ENCODE measurements around the gene AARSD1.
A peak's percentile ranks its signal among the peaks of the same experiment; 100 is the strongest.
"Not testable (repeated sequence)": the region's sequence is repeated elsewhere in the genome, so short reads cannot be mapped to it uniquely, and the experiment has no call there.

Gene AARSD1

GRCh38 chr17:42980766-42981397 is 16.6 kb upstream of the AARSD1 start:
- Histone ChIP-seq H3K79me2 (peaks cover 34% of the 10 kb centered on the region), H3K4me2 (ENCODE audit: low read length) (peak overlapping the region; percentile 99), H2AFZ (peak overlapping the region; percentile 93), H3K27ac (peak overlapping the region; percentile 85), H3K4me1 (peaks cover 3% of the 10 kb centered on the region), H3K9me3 (ENCODE audit: control insufficient read depth, low read length) (no peaks in the 10 kb centered on the region), H3K4me3 (ENCODE audit: low read depth, low read length) (peak overlapping the region; percentile 93), H3K27me3 (ENCODE audit: control insufficient read depth, insufficient read depth, low read length) (no peaks in the 10 kb centered on the region), H3K9ac (peak overlapping the region; percentile 64), H3K36me3 (ENCODE audit: control insufficient read depth, insufficient read depth, low read length) (no peaks in the 10 kb centered on the region)
- TF ChIP-seq CTCF (IDR thresholded peaks at IDR 0.05), result peak; percentile 32

- peaks cover 3% of the 10 kb centered on the region for H3K4me1 ChIP-seq
- H3K79me2 ChIP-seq, result peaks cover 32% of the 10 kb centered on the region
- peak within 1 kb of the TSS; percentile 93 for H2AFZ ChIP-seq
- peak within 1 kb of the TSS; percentile 99 for H3K4me2 ChIP-seq (ENCODE audit: low read length)
- no peaks in the 10 kb centered on the region for H3K27me3 ChIP-seq (ENCODE audit: control insufficient read depth, insufficient read depth, low read length)
- no peak for TF ChIP-seq CTCF (IDR thresholded peaks at IDR 0.05)
- peak within 1 kb of the TSS; percentile 64 for H3K9ac ChIP-seq
- peak within 1 kb of the TSS; percentile 85 for H3K27ac ChIP-seq
- no peaks in the 10 kb centered on the region for H3K9me3 ChIP-seq (ENCODE audit: control insufficient read depth, low read length)
- no peaks in the 10 kb centered on the region for H3K36me3 ChIP-seq (ENCODE audit: control insufficient read depth, insufficient read depth, low read length)
- H3K4me3 ChIP-seq (ENCODE audit: low read depth, low read length), result peak within 1 kb of the TSS; percentile 93
These were observed 16.1 kb upstream of the AARSD1 start, which contains the start of gene RUNDC1 for GRCh38 chr17:42980274-42980765. RUNDC1 (plus strand) TSS chr17:42980565; CDS start chr17:42980577, 12 bp downstream.

GRCh38 chr17:42979511-42980273 is 15.4 kb upstream of the AARSD1 start, which contains the start of gene PTGES3L:
PTGES3L (minus strand) TSS chr17:42980080; CDS start chr17:42980053, 27 bp downstream.
- peak within 1 kb of the TSS; percentile 93 for H2AFZ ChIP-seq

GRCh38 chr17:42975701-42976100 is 11.4 kb upstream of the AARSD1 start:
- not testable (repeated sequence) for H3K4me3 ChIP-seq (ENCODE audit: low read depth, low read length); H3K9me3 ChIP-seq (ENCODE audit: control insufficient read depth, low read length); H3K36me3 ChIP-seq (ENCODE audit: control insufficient read depth, insufficient read depth, low read length); H3K27me3 ChIP-seq (ENCODE audit: control insufficient read depth, insufficient read depth, low read length); H3K4me1 ChIP-seq; H3K9ac ChIP-seq; H3K27ac ChIP-seq; H3K4me2 ChIP-seq (ENCODE audit: low read length); H3K79me2 ChIP-seq; H2AFZ ChIP-seq

More at GRCh38 chr17:42979511-42980273, 15.4 kb upstream of the AARSD1 start, which contains the start of gene PTGES3L:
- Histone ChIP-seq H3K27ac (peak within 1 kb of the TSS; percentile 85), H3K79me2 (peaks cover 28% of the 10 kb centered on the region), H3K9ac (peak within 1 kb of the TSS; percentile 64), H3K27me3 (ENCODE audit: control insufficient read depth, insufficient read depth, low read length) (no peaks in the 10 kb centered on the region), H3K4me1 (peaks cover 3% of the 10 kb centered on the region), H3K9me3 (ENCODE audit: control insufficient read depth, low read length) (no peaks in the 10 kb centered on the region), H3K4me2 (ENCODE audit: low read length) (peak within 1 kb of the TSS; percentile 99), H3K4me3 (ENCODE audit: low read depth, low read length) (peak within 1 kb of the TSS; percentile 93), H3K36me3 (ENCODE audit: control insufficient read depth, insufficient read depth, low read length) (no peaks in the 10 kb centered on the region)
- no peak for TF ChIP-seq CTCF (IDR thresholded peaks at IDR 0.05)

- Histone ChIP-seq H3K4me1 (no peaks in the 10 kb centered on the region), H3K36me3 (ENCODE audit: control insufficient read depth, insufficient read depth, low read length) (no peaks in the 10 kb centered on the region), H3K4me2 (ENCODE audit: low read length) (no peak overlapping the region), H3K9ac (no peak overlapping the region), H3K27me3 (ENCODE audit: control insufficient read depth, insufficient read depth, low read length) (no peaks in the 10 kb centered on the region), H3K27ac (no peak overlapping the region), H2AFZ (no peak overlapping the region), H3K9me3 (ENCODE audit: control insufficient read depth, low read length) (no peaks in the 10 kb centered on the region), H3K4me3 (ENCODE audit: low read depth, low read length) (no peak overlapping the region), H3K79me2 (no peaks in the 10 kb centered on the region)
- TF ChIP-seq CTCF (IDR thresholded peaks at IDR 0.05), result no peak
These were observed 11.0 kb upstream of the AARSD1 start for GRCh38 chr17:42975265-42975664.

- not testable (repeated sequence) for H3K4me2 ChIP-seq (ENCODE audit: low read length); H3K27ac ChIP-seq; H2AFZ ChIP-seq; H3K36me3 ChIP-seq (ENCODE audit: control insufficient read depth, insufficient read depth, low read length); H3K27me3 ChIP-seq (ENCODE audit: control insufficient read depth, insufficient read depth, low read length); H3K79me2 ChIP-seq; H3K9me3 ChIP-seq (ENCODE audit: control insufficient read depth, low read length); H3K4me3 ChIP-seq (ENCODE audit: low read depth, low read length); H3K9ac ChIP-seq; H3K4me1 ChIP-seq
These were observed 9.1 kb upstream of the AARSD1 start for GRCh38 chr17:42973323-42973722.
